Measurements from ENCODE around the gene VPS54. TPM values are rescaled to one million over a fixed set of nuclear protein-coding genes. Genes with fewer than 3 reads are reported as not detected.

Gene VPS54
- total RNA-seq, 4 donors from 2014 or later = 19.0 to 24.1 (median 23.4) TPM

DNA sequence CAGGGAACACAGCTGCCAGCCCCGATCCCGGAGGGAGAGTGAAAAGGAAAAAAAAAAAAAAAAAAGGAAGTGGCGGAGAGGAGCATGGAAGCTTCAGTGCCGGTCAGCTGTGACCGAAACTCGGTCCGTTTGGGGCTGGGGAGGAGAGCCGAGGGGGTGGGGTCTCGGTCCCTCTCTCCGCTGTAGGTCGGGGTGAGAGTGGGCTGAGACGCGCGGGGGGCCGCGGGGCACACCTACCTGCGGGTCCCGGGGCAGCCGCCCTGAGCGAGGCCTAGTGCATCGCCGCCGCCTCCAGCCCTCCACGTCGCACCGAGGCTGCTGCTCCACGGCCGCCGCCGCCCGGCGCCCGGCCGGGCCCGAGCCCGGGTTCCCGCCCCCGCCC is 536 bp downstream of the VPS54 start:
- WGBS = 2% methylated on average over 18 of the region's 38 CpGs
- DNase-seq (ENCODE audit: extremely low spot score) = no peak
- TF ChIP-seq POLR2AphosphoS5 (IDR thresholded peaks at IDR 0.05) (no peak), POLR2A (IDR thresholded peaks at IDR 0.05; ENCODE audit: low read depth) (no peak), EP300 (IDR thresholded peaks at IDR 0.05) (no peak), CTCF (IDR thresholded peaks at IDR 0.05) (no peak)
- Histone ChIP-seq H3K4me3 (peak overlapping the region; percentile 82 to 91 (median 86)), H3K27me3 (no peaks in the 10 kb centered on the region), H3K27ac (replicated peaks in 1 of 4) (peak overlapping the region; percentile 96 to 99 (median 98)), H3K4me1 (peaks cover 28 to 53% (median 44%) of the 10 kb centered on the region in 4 donors), H3K9me3 (no peaks in the 10 kb centered on the region), H3K36me3 (no peaks in the 10 kb centered on the region)
- intact Hi-C loops (cut with DNase I) = no loop called here

GRCh38 chr2:64017811-64018700 is 1.2 kb downstream of the VPS54 start:
- DNase-seq (ENCODE audit: extremely low spot score) = no peak
- Histone ChIP-seq H3K9me3 (no peaks in the 10 kb centered on the region), H3K27ac (replicated peaks in 1 of 4) (peak overlapping the region; percentile 96 to 99 (median 98)), H3K36me3 (no peaks in the 10 kb centered on the region), H3K4me1 (peaks cover 28 to 53% (median 45%) of the 10 kb centered on the region in 4 donors), H3K4me3 (peak overlapping the region; percentile 82 to 91 (median 86)), H3K27me3 (no peaks in the 10 kb centered on the region)
- TF ChIP-seq POLR2AphosphoS5 (IDR thresholded peaks at IDR 0.05) (peak; percentile 32 to 37), EP300 (IDR thresholded peaks at IDR 0.05) (no peak)
- WGBS = 5% methylated on average over 22 of the region's 22 CpGs
- intact Hi-C loops (cut with DNase I) = no loop called here

- whole genome bisulfite sequencing = 81% methylated on average over 3 of the region's 3 CpGs
- DNase-seq (ENCODE audit: extremely low spot score) = no peak
- Histone ChIP-seq H3K27ac (replicated peaks in 1 of 4) (no peak overlapping the region), H3K27me3 (no peaks in the 10 kb centered on the region), H3K4me3 (no peak overlapping the region), H3K4me1 (peaks cover 28 to 63% (median 57%) of the 10 kb centered on the region in 4 donors), H3K36me3 (no peaks in the 10 kb centered on the region), H3K9me3 (no peaks in the 10 kb centered on the region)
- intact Hi-C loops (cut with DNase I) = no loop called here
- no peak for TF ChIP-seq POLR2A (IDR thresholded peaks at IDR 0.05; ENCODE audit: low read depth)
Observed at GRCh38 chr2:64015898-64016297, 3.3 kb downstream of the VPS54 start.

GRCh38 chr2:64015391-64015790 is 3.8 kb downstream of the VPS54 start:
- WGBS = 71% methylated on average over 5 of the region's 5 CpGs
- peaks cover 24 to 58% (median 52%) of the 10 kb centered on the region in 4 donors for H3K4me1 ChIP-seq
- no peaks in the 10 kb centered on the region for H3K9me3 ChIP-seq
- no peaks in the 10 kb centered on the region for H3K27me3 ChIP-seq
- intact Hi-C loops (cut with DNase I) = no loop called here
- no peak for TF ChIP-seq POLR2A (IDR thresholded peaks at IDR 0.05; ENCODE audit: low read depth)
- no peak for TF ChIP-seq EP300 (IDR thresholded peaks at IDR 0.05)
- TF ChIP-seq POLR2AphosphoS5 (IDR thresholded peaks at IDR 0.05) = no peak
- no peak for TF ChIP-seq CTCF (IDR thresholded peaks at IDR 0.05)
- no peaks in the 10 kb centered on the region for H3K36me3 ChIP-seq
- no peak overlapping the region for H3K4me3 ChIP-seq
- no peak overlapping the region for H3K27ac ChIP-seq (replicated peaks in 1 of 4)
- no peak for DNase-seq (ENCODE audit: extremely low spot score)

- peaks cover 17 to 52% (median 46%) of the 10 kb centered on the region in 4 donors for H3K4me1 ChIP-seq
- TF ChIP-seq CTCF (IDR thresholded peaks at IDR 0.05) (no peak), EP300 (IDR thresholded peaks at IDR 0.05) (no peak), POLR2A (IDR thresholded peaks at IDR 0.05; ENCODE audit: low read depth) (no peak), POLR2AphosphoS5 (IDR thresholded peaks at IDR 0.05) (no peak)
- DNase-seq (ENCODE audit: extremely low spot score) = no peak
- no peaks in the 10 kb centered on the region for H3K9me3 ChIP-seq
- intact Hi-C loops (cut with DNase I) = no loop called here
- no peaks in the 10 kb centered on the region for H3K27me3 ChIP-seq
- no peak overlapping the region for H3K27ac ChIP-seq (replicated peaks in 1 of 4)
- H3K36me3 ChIP-seq = no peaks in the 10 kb centered on the region
- H3K4me3 ChIP-seq = no peak overlapping the region
- WGBS = 93% methylated on average over 1 of the region's 1 CpG
Observed at GRCh38 chr2:64014628-64015027, 4.6 kb downstream of the VPS54 start.

All from esophagus muscularis mucosa (tissue), 4 donors.